Measurements from ENCODE around the gene RBM33. TPM values are rescaled to one million over a fixed set of nuclear protein-coding genes. Genes with fewer than 3 reads are reported as not detected.

Gene RBM33
- total and polyA plus RNA-seq, 10 donors, result 9.7 to 109 (median 90.0) TPM

GRCh38 chr7:155809332-155809946 lies 165.0 kb downstream of the RBM33 start:
- Histone ChIP-seq H3K27ac (no peak overlapping the region), H3K36me3 (no peaks in the 10 kb centered on the region), H3K4me1 (peaks cover 29 to 84% (median 59%) of the 10 kb centered on the region in 6 donors), H3K27me3 (replicated peaks in 1 of 7) (peaks cover 5 to 100% (median 100%) of the 10 kb centered on the region in 7 donors), H3K9me3 (no peaks in the 10 kb centered on the region), H3K4me3 (peak overlapping the region in 5 of 8 donors; percentile 9 to 52 (median 13))
- no peak for TF ChIP-seq POLR2AphosphoS5 (IDR thresholded peaks at IDR 0.05)
- TF ChIP-seq POLR2A (IDR thresholded peaks at IDR 0.05), result no peak
- TF ChIP-seq, protein P1, sequence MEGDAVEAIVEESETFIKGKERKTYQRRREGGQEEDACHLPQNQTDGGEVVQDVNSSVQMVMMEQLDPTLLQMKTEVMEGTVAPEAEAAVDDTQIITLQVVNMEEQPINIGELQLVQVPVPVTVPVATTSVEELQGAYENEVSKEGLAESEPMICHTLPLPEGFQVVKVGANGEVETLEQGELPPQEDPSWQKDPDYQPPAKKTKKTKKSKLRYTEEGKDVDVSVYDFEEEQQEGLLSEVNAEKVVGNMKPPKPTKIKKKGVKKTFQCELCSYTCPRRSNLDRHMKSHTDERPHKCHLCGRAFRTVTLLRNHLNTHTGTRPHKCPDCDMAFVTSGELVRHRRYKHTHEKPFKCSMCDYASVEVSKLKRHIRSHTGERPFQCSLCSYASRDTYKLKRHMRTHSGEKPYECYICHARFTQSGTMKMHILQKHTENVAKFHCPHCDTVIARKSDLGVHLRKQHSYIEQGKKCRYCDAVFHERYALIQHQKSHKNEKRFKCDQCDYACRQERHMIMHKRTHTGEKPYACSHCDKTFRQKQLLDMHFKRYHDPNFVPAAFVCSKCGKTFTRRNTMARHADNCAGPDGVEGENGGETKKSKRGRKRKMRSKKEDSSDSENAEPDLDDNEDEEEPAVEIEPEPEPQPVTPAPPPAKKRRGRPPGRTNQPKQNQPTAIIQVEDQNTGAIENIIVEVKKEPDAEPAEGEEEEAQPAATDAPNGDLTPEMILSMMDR (IDR thresholded peaks at IDR 0.05 in 8 of 11, conservative IDR thresholded peaks at IDR 0.05 in 3 of 11), result no peak
- intact Hi-C loops (cut with DNase I; ENCODE audit: low total_unique reads), result no loop called here
- peak; percentile 58 for DNase-seq
- WGBS, 5 donors, result 2 to 10% (median 4%) methylated on average over 29 to 43 of the region's 43 CpGs

DNA sequence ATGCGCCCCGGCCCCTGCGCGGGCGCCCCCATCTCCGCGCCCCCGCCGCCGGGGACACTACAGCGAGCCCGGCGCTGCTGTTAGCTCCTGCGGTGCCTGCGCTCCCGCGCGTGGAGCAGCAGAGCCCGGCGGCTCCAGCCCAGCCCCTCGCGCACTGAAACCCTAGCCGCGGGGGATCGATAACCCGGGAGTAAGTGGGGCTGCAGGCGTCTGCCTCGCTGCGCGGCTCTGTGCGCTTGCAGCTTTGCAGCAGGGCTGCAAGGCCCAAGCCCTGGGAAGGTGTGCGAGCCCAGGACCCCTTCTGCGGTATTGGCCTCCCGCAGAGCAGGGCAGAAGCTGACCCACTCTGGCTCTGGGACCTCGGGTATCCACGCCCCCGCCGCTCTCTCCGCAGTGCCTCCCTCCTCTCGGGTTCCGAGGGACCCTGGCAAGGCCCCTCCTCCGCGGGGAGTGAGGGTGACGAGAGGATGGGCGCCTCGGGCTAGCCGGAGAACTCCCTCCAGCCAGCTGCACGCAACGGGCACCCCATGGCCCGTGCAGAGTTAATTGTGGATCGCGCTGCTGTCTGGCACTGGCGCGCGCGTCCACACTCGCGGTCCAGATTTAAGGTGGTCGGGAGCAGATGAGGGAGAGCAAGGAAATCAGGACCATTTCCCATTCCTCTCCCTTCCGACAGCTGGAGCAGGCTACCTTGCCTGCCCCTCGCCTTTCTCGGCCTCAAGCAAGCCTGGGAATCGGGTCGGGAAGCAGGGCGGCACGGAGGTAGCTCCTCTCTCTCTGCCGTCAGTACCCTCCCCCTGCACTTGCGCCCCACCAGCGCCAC lies 165.7 kb downstream of the RBM33 start:
- intact Hi-C loops (cut with DNase I; ENCODE audit: low total_unique reads), result loop anchor here (10.0 kb wide), 1 partner anchor 665 kb away; no protein-coding TSS in a partner anchor
- Histone ChIP-seq H3K9me3 (no peaks in the 10 kb centered on the region), H3K27ac (no peak overlapping the region), H3K4me3 (peak overlapping the region in 4 of 8 donors; percentile 9 to 52 (median 16)), H3K27me3 (replicated peaks in 1 of 7) (peaks cover 5 to 100% (median 98%) of the 10 kb centered on the region in 7 donors), H3K4me1 (peaks cover 22 to 79% (median 52%) of the 10 kb centered on the region in 6 donors), H3K36me3 (no peaks in the 10 kb centered on the region)
- 3 to 6% (median 5%) methylated on average over 26 to 69 of the region's 69 CpGs for WGBS, 5 donors
- TF ChIP-seq POLR2AphosphoS5 (IDR thresholded peaks at IDR 0.05) (no peak), POLR2A (IDR thresholded peaks at IDR 0.05) (no peak)
- peak; percentile 64 for DNase-seq

GRCh38 chr7:155810770-155811559 lies 166.5 kb downstream of the RBM33 start:
- Histone ChIP-seq H3K9me3 (no peaks in the 10 kb centered on the region), H3K4me1 (peaks cover 13 to 74% (median 48%) of the 10 kb centered on the region in 6 donors), H3K27me3 (replicated peaks in 1 of 7) (peaks cover 5 to 100% (median 98%) of the 10 kb centered on the region in 7 donors), H3K4me3 (no peak overlapping the region), H3K36me3 (no peaks in the 10 kb centered on the region), H3K27ac (no peak overlapping the region)
- no peak for DNase-seq
- 7 to 9% (median 8%) methylated on average over 21 of the region's 21 CpGs for WGBS, 5 donors
- TF ChIP-seq, protein P1 (IDR thresholded peaks at IDR 0.05 in 8 of 11, conservative IDR thresholded peaks at IDR 0.05 in 3 of 11), result no peak
- TF ChIP-seq POLR2A (IDR thresholded peaks at IDR 0.05), result no peak
- no peak for TF ChIP-seq POLR2AphosphoS5 (IDR thresholded peaks at IDR 0.05)
- intact Hi-C loops (cut with DNase I; ENCODE audit: low total_unique reads), result loop anchor here (10.0 kb wide), 1 partner anchor 664 kb away; no protein-coding TSS in a partner anchor

DNA sequence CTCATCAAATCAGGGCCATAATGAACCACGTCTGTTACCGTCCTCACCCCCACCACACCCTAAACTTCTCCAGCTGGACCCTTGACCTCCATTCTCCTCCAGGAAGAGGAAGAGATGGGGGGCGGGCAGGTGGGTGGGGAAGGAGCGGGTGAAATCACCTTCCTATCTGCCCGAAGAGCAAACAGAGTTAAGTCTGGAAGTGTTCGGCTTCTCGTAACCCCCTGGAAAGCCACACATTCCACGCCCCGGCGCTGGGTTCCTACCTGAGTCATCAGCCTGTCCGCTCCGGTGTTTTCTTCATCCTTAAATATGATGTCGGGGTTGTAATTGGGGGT lies 167.1 kb downstream of the RBM33 start:
- WGBS, 5 donors, result 4 to 10% (median 7%) methylated on average over 13 of the region's 13 CpGs

More for the DNA sequence above, 167.1 kb downstream of the RBM33 start:
- no peaks in the 10 kb centered on the region for H3K36me3 ChIP-seq
- peaks cover 5 to 100% (median 92%) of the 10 kb centered on the region in 7 donors for H3K27me3 ChIP-seq (replicated peaks in 1 of 7)
- peaks cover 12 to 69% (median 43%) of the 10 kb centered on the region in 6 donors for H3K4me1 ChIP-seq
- no peak overlapping the region for H3K27ac ChIP-seq
- no peak overlapping the region for H3K4me3 ChIP-seq
- intact Hi-C loops (cut with DNase I; ENCODE audit: low total_unique reads), result loop anchor here (10.0 kb wide), 1 partner anchor 663 kb away; no protein-coding TSS in a partner anchor
- no peak for DNase-seq
- TF ChIP-seq, protein P1 (IDR thresholded peaks at IDR 0.05 in 8 of 11, conservative IDR thresholded peaks at IDR 0.05 in 3 of 11), result no peak
- TF ChIP-seq POLR2A (IDR thresholded peaks at IDR 0.05) (no peak), POLR2AphosphoS5 (IDR thresholded peaks at IDR 0.05) (no peak)
- H3K9me3 ChIP-seq, result no peaks in the 10 kb centered on the region
